Right lobe of liver (tissue), 4 donors: ENCODE results near the gene REEP3.
"Not testable (repeated sequence)": the region's sequence is repeated elsewhere in the genome, so short reads cannot be mapped to it uniquely, and the experiment has no call there.

Experiments used
- CTCF ChIP-seq, 4 donors: fragments of 200-600 bp in 3 of 4; fragments of 450-650 bp in 1 of 4; IDR thresholded peaks; one replicate each; pipeline versions ENCODE4 v1.5.1 to v1.8.0; 2016 to 2022; ENCODE audit warnings: antibody characterized with exemption in 4 of 4, mild to moderate bottlenecking in 2 of 4
- POLR2A ChIP-seq: fragments of 450-650 bp; IDR thresholded peaks from one replicate; pipeline ENCODE4 v1.6.1; 2017; ENCODE audit warnings: antibody characterized with exemption, mild to moderate bottlenecking
- donor health status: DM: no; HTN: no; CAD: no.
- donor health status: DM: no; HTN: no; CAD: no.
- donor health status: DM: no; HTN: yes; CAD: no.

GRCh38 chr10:63665006-63665580 lies 143.9 kb downstream of the REEP3 start:
- not testable (repeated sequence) for TF ChIP-seq CTCF (IDR thresholded peaks at IDR 0.05); POLR2A
